ENCODE results near the gene CBFA2T3.

CBFA2T3 gene

GRCh38 chr16:88830783-88831182 lies 146.2 kb downstream of the CBFA2T3 start:
- no peak for DNase-seq

GRCh38 chr16:88830258-88830657 lies 146.7 kb downstream of the CBFA2T3 start:
- DNase-seq: no peak

GRCh38 chr16:88828711-88829110 lies 148.3 kb downstream of the CBFA2T3 start:
- DNase-seq: no peak

- DNase-seq: no peak
Observed at GRCh38 chr16:88827727-88828126, 149.3 kb downstream of the CBFA2T3 start.

GRCh38 chr16:88826070-88826840 lies 150.8 kb downstream of the CBFA2T3 start:
- DNase-seq: no peak

- DNase-seq: no peak
Observed at GRCh38 chr16:88825146-88825545, 151.9 kb downstream of the CBFA2T3 start.
